NCI-H2081 (cell line): ENCODE data around the gene SIVA1.

Source experiments
- DNase-seq, 2 experiments: peaks; one replicate each; lab custom pipeline; 2025; lab: John Stamatoyannopoulos, UW

The SIVA1 gene

GRCh38 chr14:104797115-104798044, 44.4 kb downstream of the SIVA1 start:
- DNase-seq, result no peak

GRCh38 chr14:104798300-104799243, 45.6 kb downstream of the SIVA1 start:
- no peak for DNase-seq

GRCh38 chr14:104799244-104800014, 46.5 kb downstream of the SIVA1 start:
- no peak for DNase-seq

- peak; percentile 55 to 62 for DNase-seq
Measured at GRCh38 chr14:104800015-104800770, 47.2 kb downstream of the SIVA1 start.

GRCh38 chr14:104800771-104801519, 48.0 kb downstream of the SIVA1 start, which contains the start of gene ZBTB42:
Gene ZBTB42, plus strand, starts transcription at chr14:104801101. Its CDS starts 97 bp downstream, at chr14:104801198.
- DNase-seq, result peak; percentile 47 to 62

GRCh38 chr14:104801520-104802393, 48.8 kb downstream of the SIVA1 start:
- no peak for DNase-seq

- no peak for DNase-seq
Measured at GRCh38 chr14:104802394-104803184, 49.6 kb downstream of the SIVA1 start.

GRCh38 chr14:104803280-104803911, 50.4 kb downstream of the SIVA1 start:
- DNase-seq, result peak in 1 of 2 experiments; percentile 42

GRCh38 chr14:104803912-104804410, 51.0 kb downstream of the SIVA1 start:
- DNase-seq, result no peak

- no peak for DNase-seq
Measured at GRCh38 chr14:104804481-104805325, 51.8 kb downstream of the SIVA1 start.

GRCh38 chr14:104805326-104805678, 52.4 kb downstream of the SIVA1 start:
- DNase-seq, result peak in 1 of 2 experiments; percentile 38

GRCh38 chr14:104805941-104806624, 53.1 kb downstream of the SIVA1 start:
- no peak for DNase-seq

GRCh38 chr14:104806625-104807465, 53.9 kb downstream of the SIVA1 start:
- no peak for DNase-seq

GRCh38 chr14:104808456-104808855, 55.5 kb downstream of the SIVA1 start:
- no peak for DNase-seq
